HG03108 (cell line): Measurements from ENCODE around the gene SIGLEC5.
A peak's percentile ranks its signal among the peaks of the same experiment; 100 is the strongest.

Source experiments
- ATAC-seq: cut with Tn5 transposase; IDR thresholded peaks from one replicate; pipeline ENCODE4 v1.9.1; 2021; ENCODE audit warnings: moderate library complexity; ENCODE audit not compliant: unreplicated experiment

The SIGLEC5 gene

GRCh38 chr19:51590441-51590840, 39.8 kb downstream of the SIGLEC5 start:
- ATAC-seq = no peak

DNA sequence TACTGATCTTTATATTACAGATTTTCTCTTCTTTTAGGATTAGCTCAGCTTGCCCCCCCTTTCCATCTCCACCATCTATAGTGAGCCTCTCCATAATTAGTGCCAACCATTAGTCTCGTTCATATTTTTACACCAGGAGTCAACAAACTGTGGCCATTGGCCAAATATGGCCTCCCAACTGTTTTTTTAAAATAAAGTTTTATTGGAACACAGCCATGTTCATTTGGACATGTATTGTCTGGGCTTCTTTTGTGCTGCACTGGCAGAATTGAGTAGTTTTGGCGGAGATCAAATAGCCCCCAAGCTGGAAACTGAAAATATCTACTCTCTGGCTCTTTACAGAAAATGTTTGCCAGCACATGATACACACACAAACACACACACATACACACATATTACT, 40.7 kb downstream of the SIGLEC5 start:
- no peak for ATAC-seq

DNA sequence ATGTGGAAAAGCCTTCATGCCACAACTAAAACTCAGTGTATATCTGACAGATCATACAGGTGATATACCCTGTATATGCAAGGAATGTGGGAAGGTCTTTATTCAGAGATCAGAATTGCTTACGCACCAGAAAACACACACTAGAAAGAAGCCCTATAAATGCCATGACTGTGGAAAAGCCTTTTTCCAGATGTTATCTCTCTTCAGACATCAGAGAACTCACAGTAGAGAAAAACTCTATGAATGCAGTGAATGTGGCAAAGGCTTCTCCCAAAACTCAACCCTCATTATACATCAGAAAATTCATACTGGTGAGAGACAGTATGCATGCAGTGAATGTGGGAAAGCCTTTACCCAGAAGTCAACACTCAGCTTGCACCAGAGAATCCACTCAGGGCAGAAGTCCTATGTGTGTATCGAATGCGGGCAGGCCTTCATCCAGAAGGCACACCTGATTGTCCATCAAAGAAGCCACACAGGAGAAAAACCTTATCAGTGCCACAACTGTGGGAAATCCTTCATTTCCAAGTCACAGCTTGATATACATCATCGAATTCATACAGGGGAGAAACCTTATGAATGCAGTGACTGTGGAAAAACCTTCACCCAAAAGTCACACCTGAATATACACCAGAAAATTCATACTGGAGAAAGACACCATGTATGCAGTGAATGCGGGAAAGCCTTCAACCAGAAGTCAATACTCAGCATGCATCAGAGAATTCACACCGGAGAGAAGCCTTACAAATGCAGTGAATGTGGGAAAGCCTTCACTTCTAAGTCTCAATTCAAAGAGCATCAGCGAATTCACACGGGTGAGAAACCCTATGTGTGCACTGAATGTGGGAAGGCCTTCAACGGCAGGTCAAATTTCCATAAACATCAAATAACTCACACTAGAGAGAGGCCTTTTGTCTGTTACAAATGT, 42.7 kb downstream of the SIGLEC5 start:
- no peak for ATAC-seq

GRCh38 chr19:51586799-51587198, 43.4 kb downstream of the SIGLEC5 start:
- ATAC-seq = no peak

DNA sequence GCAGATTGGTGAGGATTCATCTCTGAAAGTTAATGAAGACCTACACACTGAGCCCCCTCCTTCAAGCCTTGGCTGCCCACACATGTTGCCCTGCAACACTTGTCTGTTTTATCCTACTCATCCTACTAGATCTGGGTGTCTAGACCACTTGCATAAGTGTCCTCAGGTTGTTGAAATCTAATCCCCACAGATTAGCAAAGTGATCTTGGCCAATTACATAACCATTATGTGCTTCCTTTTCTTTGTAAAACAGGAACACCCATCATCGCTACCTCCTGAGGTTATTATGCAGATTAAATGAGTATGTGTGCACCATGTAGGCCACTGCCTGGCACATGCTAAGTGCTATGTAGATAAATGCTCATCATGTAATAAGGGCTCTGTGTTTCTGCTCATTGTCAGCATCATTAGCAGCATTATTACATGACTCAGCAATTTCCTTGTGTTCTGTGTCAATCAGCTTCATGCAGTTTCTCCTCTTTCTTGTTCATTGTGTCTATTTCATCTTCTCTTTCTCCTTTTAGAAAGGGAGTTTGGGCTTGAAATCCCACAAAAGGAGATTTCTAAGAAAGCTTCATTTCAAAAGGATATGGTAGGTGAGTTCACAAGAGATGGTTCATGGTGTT, 44.0 kb downstream of the SIGLEC5 start:
- no peak for ATAC-seq

DNA sequence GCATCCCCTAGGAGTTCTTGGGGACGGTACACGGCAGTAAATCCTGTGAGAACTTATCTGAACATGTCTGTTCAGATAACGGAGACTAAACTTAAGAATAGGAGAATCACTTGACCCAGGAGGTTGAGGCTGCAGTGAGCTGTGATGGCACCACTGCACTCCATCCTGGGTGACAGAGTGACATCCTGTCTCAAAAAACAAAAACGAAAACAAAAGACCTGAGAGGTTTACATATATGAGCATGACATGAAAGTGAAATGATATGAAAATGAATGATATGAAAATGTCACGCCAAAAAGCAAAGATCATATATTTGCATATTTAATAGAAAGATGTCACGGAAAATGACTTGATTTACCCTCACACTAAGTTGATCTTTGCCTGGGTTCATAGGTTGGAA, 53.4 kb downstream of the SIGLEC5 start:
- no peak for ATAC-seq

- no peak for ATAC-seq
Measured at GRCh38 chr19:51573331-51573730, 56.9 kb downstream of the SIGLEC5 start.

DNA sequence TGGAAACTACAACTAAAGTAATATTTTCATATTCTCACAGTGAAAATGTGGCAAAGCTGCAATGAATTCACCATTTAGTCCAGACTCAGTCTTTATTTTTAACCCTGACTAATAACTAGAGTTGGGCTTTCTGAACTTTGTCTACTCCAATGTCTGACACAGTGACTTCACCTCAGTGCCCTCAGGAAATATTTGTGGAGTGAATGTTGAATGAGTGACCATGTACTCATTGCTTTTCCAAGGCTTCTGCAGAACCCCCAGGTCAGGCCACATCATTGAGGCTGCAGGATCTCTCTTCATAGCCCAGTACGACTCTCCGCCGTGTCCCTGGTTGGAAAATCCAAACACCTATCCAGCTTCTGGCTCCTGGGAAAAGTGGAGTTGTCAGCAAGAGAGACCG, 57.3 kb downstream of the SIGLEC5 start:
- ATAC-seq = no peak

DNA sequence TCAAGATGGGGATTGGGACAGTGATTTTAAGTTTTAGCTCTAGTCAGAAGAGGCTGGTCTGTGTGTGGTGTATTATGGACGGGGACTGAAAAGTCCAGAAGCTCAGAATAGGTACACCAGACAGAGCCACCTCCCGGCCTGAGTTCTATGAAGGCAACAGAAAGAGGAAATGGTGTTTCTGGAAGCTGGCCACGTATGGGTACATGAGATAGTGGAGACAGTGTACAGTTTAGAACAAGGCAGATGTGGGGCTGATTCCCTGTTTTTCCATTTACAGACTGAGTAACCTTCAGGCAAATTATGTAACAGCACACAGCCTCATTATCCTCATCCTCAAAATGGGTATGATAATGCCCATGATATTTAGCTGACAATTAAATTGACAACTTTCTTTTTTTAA, 57.8 kb downstream of the SIGLEC5 start:
- no peak for ATAC-seq

DNA sequence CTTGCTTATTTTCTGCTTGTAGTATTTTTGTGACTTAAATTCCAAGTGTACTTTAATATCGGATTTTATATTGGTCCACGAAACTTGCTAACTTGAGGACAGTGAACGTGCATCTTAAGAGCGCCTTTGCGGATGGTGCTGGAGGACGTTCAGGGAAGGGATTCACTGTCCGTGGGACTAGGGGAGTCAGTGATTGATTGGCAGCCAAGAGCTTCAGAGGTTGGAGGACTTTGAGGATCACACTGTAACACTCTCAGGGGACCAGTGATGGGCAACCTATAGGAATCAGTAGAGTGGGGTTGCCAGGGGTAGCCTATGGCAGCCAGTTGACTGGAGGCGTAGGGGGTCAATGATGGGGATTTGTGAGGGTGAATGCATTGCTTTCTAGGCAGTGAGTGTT, 58.6 kb downstream of the SIGLEC5 start:
- ATAC-seq = no peak

- peak; percentile 81 for ATAC-seq
Measured at GRCh38 chr19:51570962-51571575, 59.1 kb downstream of the SIGLEC5 start, which contains the start of gene ZNF175. ZNF175 (plus strand) TSS chr19:51571283; CDS start chr19:51573330, 2,047 bp downstream.

- ATAC-seq = no peak
Measured at GRCh38 chr19:51568456-51568855, 61.7 kb downstream of the SIGLEC5 start.

DNA sequence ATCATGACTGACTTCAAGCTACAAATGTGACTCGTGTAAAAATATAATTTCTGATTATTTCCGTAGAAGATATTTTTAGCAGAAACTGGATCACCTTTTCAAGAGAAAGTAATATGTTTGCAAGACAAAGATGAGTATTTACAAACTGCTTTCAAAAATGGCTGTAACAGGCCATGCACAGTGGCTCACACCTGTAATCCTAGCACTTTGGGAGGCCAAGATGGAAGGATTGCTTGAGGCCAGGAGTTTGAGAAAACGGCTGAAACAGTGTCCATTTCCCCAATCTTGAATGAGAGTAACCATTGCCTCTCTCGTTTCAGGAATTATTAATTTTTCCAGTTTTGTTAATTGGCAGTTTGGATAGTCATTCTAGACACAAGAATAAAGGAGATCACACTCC, 62.6 kb downstream of the SIGLEC5 start:
- ATAC-seq = no peak

GRCh38 chr19:51566489-51567100, 63.6 kb downstream of the SIGLEC5 start:
- no peak for ATAC-seq

DNA sequence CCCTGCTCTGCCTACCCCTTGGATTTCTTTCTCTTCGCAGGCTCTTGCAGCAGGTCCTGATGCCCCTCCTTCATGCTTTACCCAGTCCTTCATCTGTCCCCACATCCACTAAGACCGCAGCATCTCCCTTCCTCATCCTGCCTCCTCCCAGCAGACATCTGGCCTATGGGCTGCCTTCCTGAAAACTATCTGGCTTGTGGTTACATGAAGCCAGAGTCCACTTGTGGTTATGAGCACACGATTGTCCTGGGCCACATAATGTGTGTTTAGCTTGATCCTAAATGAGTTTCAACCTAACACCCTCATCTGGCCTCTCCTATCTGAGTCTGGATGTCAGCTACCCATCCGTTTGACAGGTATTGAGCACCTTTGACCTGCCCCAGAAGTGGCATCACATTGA, 64.6 kb downstream of the SIGLEC5 start:
- no peak for ATAC-seq

DNA sequence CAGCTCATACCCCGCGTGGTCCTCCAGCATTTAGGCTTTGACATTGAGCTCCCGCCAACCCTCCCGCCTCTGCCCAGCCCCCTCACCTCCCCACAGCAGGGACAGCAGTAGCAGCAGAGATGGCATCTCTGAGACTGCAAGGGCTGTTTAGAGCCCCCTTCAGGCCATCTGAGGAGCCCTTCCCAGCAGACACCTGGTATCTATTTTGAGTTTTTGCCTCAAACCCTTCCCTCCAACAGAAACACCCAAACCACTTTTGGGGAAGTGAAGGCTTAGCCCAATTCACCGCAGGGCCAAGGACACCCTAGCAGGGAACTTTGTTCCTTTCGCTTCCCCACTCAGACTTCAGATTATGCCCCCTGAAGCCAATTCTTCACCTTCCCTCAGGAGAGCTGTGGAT, 65.4 kb downstream of the SIGLEC5 start:
- ATAC-seq = no peak
